OCI-LY1 (cell line): Measurements from ENCODE around the gene CPLANE2.

ENCODE experiments used
- CTCF ChIP-seq: fragments of 200-600 bp; sonication (generic), shearing (Covaris generic); IDR thresholded peaks from 2 replicates; pipeline ENCODE4 v1.5.1; 2017; ENCODE audit warnings: mild to moderate bottlenecking, antibody characterized with exemption, low read length, moderate library complexity, mixed read lengths
- EZH2 ChIP-seq: fragments of 200-600 bp; sonication (generic), shearing (Covaris generic); IDR thresholded peaks from 2 replicates; pipeline ENCODE4 v1.8.0; 2017; ENCODE audit warnings: borderline replicate concordance, mixed run types, mild to moderate bottlenecking, antibody characterized with exemption, low read length, moderate library complexity, mixed read lengths

DNA sequence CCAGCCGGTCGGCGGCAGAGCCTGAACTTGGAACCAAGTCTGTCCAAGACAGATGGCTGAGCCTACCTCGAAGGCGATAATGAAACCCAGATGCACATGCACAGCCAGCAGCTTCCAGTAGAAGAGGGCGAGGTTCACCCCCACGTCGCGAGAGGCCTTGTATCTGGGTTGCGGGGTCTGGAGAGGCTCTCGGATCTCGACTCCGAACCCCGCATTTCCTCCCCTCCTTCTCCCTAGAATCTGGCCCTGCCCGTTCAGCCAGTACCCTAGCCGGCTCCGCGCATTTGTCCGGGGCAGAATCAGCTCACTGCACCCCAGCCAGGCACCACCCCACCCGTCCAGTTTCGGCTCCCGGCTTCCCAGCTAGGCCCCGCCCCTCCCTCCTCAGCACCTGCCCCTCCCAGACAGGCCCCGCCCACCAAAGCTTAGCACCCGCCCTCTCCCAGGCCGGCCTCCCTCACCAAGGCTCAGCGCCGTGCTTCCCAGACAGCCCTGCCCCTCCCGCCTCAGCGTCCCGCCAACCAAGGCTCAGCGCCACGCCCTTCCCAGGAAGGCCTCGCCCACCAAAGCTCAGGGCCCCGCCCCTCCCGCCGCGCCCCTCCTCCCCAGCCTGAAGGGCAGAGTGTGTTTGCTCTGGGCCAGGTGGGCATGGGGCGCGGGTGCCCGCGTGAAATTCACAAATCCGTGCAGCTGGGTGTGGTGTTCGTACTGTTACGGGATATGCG, 19.8 kb downstream of the CPLANE2 start:
- TF ChIP-seq CTCF (no peak), EZH2 (no peak)
